Caco-2 (cell line): ENCODE data around the gene HOXA7. TPM values are rescaled to one million over a fixed set of nuclear protein-coding genes. Genes with fewer than 3 reads are reported as not detected.

Source experiments
- BruUV-seq: library from RNA; stranded (reverse); fragments of 400-500 nt; replicated peaks from 2 replicates; lab custom pipeline; 2021; lab: Mats Ljungman, UMichigan
- CTCF ChIA-PET: fragments of 300-600 bp; sonication (Branson Sonifier 250); formaldehyde crosslinking; loops from one replicate; lab custom pipeline; 2022; ENCODE audit warnings: antibody characterized with exemption; lab: Charles Lee
- POLR2A ChIA-PET: fragments of 300-600 bp; sonication (Branson Sonifier 250); formaldehyde crosslinking; loops from one replicate; lab custom pipeline; 2022; ENCODE audit warnings: antibody characterized with exemption; lab: Charles Lee
- DNase-seq, 2 experiments: peaks; one replicate each; pipeline versions ENCODE4 v3.0.0 to v3.0.0-alpha.2; 2020 to 2022
- H3K27me3 ChIP-seq: replicated peaks from 2 replicates; pipeline ENCODE4 v1.6.0; 2011; ENCODE audit warnings: low read length; ENCODE audit not compliant: control insufficient read depth, insufficient read depth
- H3K36me3 ChIP-seq: 2 replicates; pipeline ENCODE4 v1.5.1; 2011; ENCODE audit warnings: low read length; ENCODE audit not compliant: control insufficient read depth, insufficient read depth
- H3K4me1 ChIP-seq: fragments of 250-450 bp; sonication (Bioruptor Pico); 2 replicates; pipeline ENCODE4 v1.5.1; 2020; ENCODE audit warnings: mild to moderate bottlenecking
- H3K4me3 ChIP-seq: 2 replicates; pipeline ENCODE4 v1.5.1; 2011; ENCODE audit warnings: low read depth, mild to moderate bottlenecking, control low read depth, low read length
- H3K9me3 ChIP-seq: fragments of 250-450 bp; sonication (Bioruptor Pico); 2 replicates; pipeline ENCODE4 v1.5.1; 2020; ENCODE audit warnings: mild to moderate bottlenecking, moderate library complexity
- H3K27ac Mint-ChIP-seq: one replicate; pipeline ENCODE4 v1.8.0; 2022; ENCODE audit warnings: mixed read lengths; ENCODE audit not compliant: unreplicated experiment
- H3K27me3 Mint-ChIP-seq: one replicate; pipeline ENCODE4 v1.8.0; 2022; ENCODE audit warnings: mixed read lengths; ENCODE audit not compliant: insufficient read depth, unreplicated experiment
- H3K36me3 Mint-ChIP-seq: one replicate; pipeline ENCODE4 v1.8.0; 2022; ENCODE audit warnings: mild to moderate bottlenecking, mixed read lengths; ENCODE audit not compliant: insufficient read depth, unreplicated experiment
- H3K4me1 Mint-ChIP-seq: one replicate; pipeline ENCODE4 v1.8.0; 2022; ENCODE audit warnings: low read depth, mixed read lengths; ENCODE audit not compliant: unreplicated experiment
- H3K4me3 Mint-ChIP-seq: one replicate; pipeline ENCODE4 v1.8.0; 2022; ENCODE audit warnings: mild to moderate bottlenecking, moderate library complexity, mixed read lengths; ENCODE audit not compliant: unreplicated experiment
- H3K9me3 Mint-ChIP-seq: one replicate; pipeline ENCODE4 v1.8.0; 2022; ENCODE audit warnings: mixed read lengths; ENCODE audit not compliant: unreplicated experiment
- CTCF ChIP-seq, 2 experiments: fragments of 200-600 bp in 1 of 2; IDR thresholded peaks; 1 replicate in 1 of 2; 2 replicates in 1 of 2; pipeline versions ENCODE4 v1.5.1 to v1.8.0; 2011 to 2022; ENCODE audit warnings: antibody characterized with exemption in 1 of 2, control low read depth in 1 of 2, inconsistent platforms in 1 of 2, low read depth in 1 of 2, low read length in 1 of 2, mild to moderate bottlenecking in 1 of 2, moderate library complexity in 1 of 2; ENCODE audit not compliant: insufficient read depth in 1 of 2, severe bottlenecking in 1 of 2, unreplicated experiment in 1 of 2
- intact Hi-C: fragments of 100-400 bp; cut with micrococcal nuclease; formaldehyde crosslinking; loops from one replicate; pipeline ENCODE4 v1.10.0; 2022; ENCODE audit not compliant: unreplicated experiment
- total RNA-seq: library from RNA; stranded (reverse); gene quantifications from 2 replicates; pipeline ENCODE4 v1.2.3, GENCODE V29; 2022

The HOXA7 gene
- total RNA-seq, 1 experiment from 2014 or later, result 19.9 TPM

GRCh38 chr7:27177795-27178320, 21.4 kb upstream of the HOXA7 start:
- Histone ChIP-seq H3K4me3 (no peak overlapping the region), H3K27me3 (peaks cover 2% of the 10 kb centered on the region), H3K4me1 (peaks cover 4% of the 10 kb centered on the region), H3K36me3 (no peaks in the 10 kb centered on the region), H3K9me3 (no peaks in the 10 kb centered on the region)
- Mint-ChIP-seq H3K27me3 (no peaks in the 10 kb centered on the region), H3K27ac (no peak overlapping the region), H3K36me3 (no peaks in the 10 kb centered on the region), H3K9me3 (no peaks in the 10 kb centered on the region), H3K4me3 (no peak overlapping the region), H3K4me1 (no peaks in the 10 kb centered on the region)
- no TSS peak for BruUV-seq
- TF ChIP-seq CTCF (IDR thresholded peaks at IDR 0.05; ENCODE audit: insufficient read depth in 1 of 2, low read depth in 1 of 2, low read length in 1 of 2, severe bottlenecking in 1 of 2, unreplicated experiment in 1 of 2), result no peak
- intact Hi-C loops, result no loop called here
- CTCF ChIA-PET, result no interaction called here
- DNase-seq, result no peak
- POLR2A ChIA-PET, result no interaction called here

GRCh38 chr7:27176962-27177794, 20.7 kb upstream of the HOXA7 start:
- peaks cover 2% of the 10 kb centered on the region for H3K4me1 Mint-ChIP-seq
- intact Hi-C loops, result no loop called here
- POLR2A ChIA-PET, result no interaction called here

GRCh38 chr7:27176524-27176845, 20.0 kb upstream of the HOXA7 start:
- intact Hi-C loops, result no loop called here
- ChIA-PET CTCF (no interaction called here), POLR2A (no interaction called here)
- no peak overlapping the region for H3K27ac Mint-ChIP-seq
- H3K36me3 ChIP-seq, result no peaks in the 10 kb centered on the region
- BruUV-seq, result no TSS peak
- no peak overlapping the region for H3K4me3 Mint-ChIP-seq
- H3K9me3 ChIP-seq, result no peaks in the 10 kb centered on the region
- no peak overlapping the region for H3K4me3 ChIP-seq
- no peak for TF ChIP-seq CTCF (IDR thresholded peaks at IDR 0.05; ENCODE audit: insufficient read depth in 1 of 2, low read depth in 1 of 2, low read length in 1 of 2, severe bottlenecking in 1 of 2, unreplicated experiment in 1 of 2)
- peak in 1 of 2 experiments; percentile 22 for DNase-seq
- H3K36me3 Mint-ChIP-seq, result peaks cover 9% of the 10 kb centered on the region
- peaks cover 2% of the 10 kb centered on the region for H3K27me3 ChIP-seq
- H3K4me1 Mint-ChIP-seq, result peaks cover 9% of the 10 kb centered on the region
- H3K9me3 Mint-ChIP-seq, result no peaks in the 10 kb centered on the region
- H3K4me1 ChIP-seq, result peaks cover 8% of the 10 kb centered on the region
- H3K27me3 Mint-ChIP-seq, result no peaks in the 10 kb centered on the region

More at GRCh38 chr7:27176962-27177794, 20.7 kb upstream of the HOXA7 start:
- Mint-ChIP-seq H3K27ac (no peak overlapping the region), H3K9me3 (no peaks in the 10 kb centered on the region), H3K27me3 (no peaks in the 10 kb centered on the region), H3K4me3 (no peak overlapping the region), H3K36me3 (peaks cover 2% of the 10 kb centered on the region)
- Histone ChIP-seq H3K4me3 (no peak overlapping the region), H3K36me3 (no peaks in the 10 kb centered on the region), H3K27me3 (peaks cover 2% of the 10 kb centered on the region), H3K4me1 (peaks cover 8% of the 10 kb centered on the region), H3K9me3 (no peaks in the 10 kb centered on the region)
- BruUV-seq, result no TSS peak
- DNase-seq, result peak in 1 of 2 experiments; percentile 16
- TF ChIP-seq CTCF (IDR thresholded peaks at IDR 0.05; ENCODE audit: insufficient read depth in 1 of 2, low read depth in 1 of 2, low read length in 1 of 2, severe bottlenecking in 1 of 2, unreplicated experiment in 1 of 2), result no peak
- CTCF ChIA-PET, result no interaction called here
